ENCODE measurements around the gene PRKACB.
"Not testable (repeated sequence)": the region's sequence is repeated elsewhere in the genome, so short reads cannot be mapped to it uniquely, and the experiment has no call there.

PRKACB gene

DNA sequence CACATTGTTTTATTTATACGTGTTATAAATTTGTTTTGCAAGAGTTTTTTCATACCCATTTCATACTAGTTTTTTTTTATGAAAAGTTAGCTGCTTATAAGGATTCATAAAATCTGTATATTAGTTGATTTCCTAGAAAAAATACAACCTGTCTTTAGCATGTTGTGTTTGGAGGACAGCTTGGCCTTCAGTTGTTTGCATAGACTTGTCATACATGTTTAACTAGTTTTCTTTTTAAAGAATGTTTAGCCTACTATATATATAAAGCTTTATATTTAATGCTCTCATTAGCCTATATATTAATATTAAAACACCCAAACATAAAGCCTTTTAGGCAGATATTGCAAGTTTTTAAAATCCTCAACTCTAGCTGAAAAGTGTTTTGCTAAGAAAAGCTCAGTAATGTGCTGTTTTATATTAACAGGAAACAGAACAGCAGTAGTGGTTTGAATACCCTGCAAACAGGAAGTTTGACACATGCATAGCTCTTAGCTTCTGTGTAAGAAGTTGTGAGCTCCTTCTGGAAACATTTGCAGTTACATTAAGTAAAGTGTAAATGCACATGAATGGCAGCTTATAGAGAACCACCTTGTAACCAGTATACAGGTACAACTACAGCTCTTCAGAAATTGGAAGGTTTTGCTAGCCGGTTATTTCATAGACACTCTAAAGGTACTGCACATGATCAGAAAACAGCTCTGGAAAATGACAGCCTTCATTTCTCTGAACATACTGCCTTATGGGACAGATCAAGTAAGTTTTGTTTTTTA, at the start of gene PRKACB:
Gene PRKACB (plus strand): TSS at position 476 of the 770 bp plus-strand sequence. CDS start 91 bp downstream, at position 567.
- no peak for DNase-seq

DNA sequence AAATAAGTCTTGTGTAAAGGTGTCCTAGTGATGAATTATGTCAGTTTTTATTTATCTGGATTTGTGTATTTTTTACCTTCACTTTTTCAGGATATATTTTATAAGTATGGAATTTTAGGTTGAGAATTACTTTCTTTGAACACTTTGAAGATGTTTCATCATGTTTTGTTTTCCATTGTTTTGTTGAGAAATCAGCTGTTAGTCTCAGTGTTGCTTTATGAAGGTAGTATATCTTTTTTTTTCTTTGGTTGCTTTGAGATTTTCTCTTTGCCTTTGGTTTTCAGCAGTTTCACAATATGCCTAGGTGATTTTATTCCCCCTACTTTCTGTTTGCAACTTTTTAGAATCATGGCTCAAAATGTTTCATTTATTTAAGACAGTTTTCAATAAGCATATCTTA, 48.8 kb upstream of the PRKACB start:
- DNase-seq = no peak

DNA sequence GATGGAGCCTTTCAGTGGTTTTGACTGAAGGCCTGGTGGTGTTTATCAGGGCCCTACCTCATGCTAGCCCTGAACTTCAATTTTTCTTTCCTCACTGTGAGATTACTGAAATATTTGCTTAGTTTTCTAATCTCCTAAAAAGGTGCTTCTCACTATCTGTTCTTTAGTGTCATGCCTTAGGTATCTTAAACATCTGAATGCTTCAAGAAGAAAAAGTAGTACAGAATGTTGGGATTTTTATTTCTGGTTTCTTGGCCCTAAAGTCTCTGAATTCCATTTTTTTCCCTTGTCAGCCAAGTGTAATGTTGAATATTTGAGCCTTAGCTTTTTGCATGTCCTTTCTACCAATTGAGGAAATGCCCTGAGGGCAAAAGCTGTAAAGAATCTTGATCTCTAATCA, 47.9 kb upstream of the PRKACB start:
- DNase-seq = no peak

DNA sequence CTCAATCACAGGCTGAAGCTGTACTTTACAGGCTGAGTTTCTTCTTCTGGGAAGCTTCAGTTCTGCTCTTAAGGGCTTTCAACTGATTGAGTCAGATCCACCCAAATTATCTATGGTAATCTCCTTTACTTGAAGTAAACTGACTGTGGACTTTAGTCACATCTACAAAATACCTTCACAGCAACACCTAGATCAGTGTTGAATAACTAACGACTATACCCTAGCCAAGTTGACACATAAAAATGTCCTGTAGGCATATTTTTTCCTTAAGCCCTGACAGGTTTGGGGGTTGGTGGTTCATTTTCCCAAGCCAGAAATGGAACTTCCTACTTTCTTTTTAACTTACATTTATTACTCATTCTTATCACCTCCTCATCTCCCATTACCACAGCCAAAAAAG, 42.9 kb upstream of the PRKACB start:
- DNase-seq = no peak

DNA sequence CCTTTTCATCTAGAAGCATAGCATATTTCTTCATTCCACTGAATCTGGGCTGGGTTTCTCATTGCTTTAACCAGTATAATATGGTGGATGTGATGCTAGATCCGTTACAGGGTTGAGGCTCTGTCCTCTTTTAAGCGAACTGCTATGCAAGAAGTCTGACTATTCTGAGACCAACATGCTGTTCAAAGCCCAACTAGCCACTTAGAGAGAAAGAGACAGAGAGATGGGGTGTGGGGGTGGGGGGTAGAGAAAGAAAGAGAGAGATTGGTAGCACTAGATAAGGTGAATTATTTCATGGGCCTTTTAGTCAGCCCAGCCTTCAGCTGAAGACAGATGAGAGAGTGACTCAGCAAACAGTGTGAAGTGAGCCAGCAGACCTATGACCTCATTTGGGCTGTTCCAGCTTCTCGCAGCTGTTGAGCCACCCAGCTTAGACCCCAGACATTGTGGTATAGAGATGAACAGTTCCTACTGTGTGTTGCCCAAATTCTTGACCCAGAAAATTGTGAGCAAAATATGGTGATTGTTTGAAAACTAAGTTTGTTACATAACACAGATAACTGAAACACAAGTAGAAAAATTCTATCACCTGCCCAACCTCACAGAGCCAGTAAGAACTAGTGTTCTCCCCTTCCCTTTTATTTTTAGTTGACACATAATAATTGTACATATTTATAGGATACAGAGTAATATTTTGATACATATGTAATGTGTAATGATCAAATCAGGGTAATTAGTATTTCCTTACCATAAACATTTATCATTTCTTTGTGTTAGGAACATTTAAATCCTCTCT, 40.7 kb upstream of the PRKACB start:
- DNase-seq = no peak

DNA sequence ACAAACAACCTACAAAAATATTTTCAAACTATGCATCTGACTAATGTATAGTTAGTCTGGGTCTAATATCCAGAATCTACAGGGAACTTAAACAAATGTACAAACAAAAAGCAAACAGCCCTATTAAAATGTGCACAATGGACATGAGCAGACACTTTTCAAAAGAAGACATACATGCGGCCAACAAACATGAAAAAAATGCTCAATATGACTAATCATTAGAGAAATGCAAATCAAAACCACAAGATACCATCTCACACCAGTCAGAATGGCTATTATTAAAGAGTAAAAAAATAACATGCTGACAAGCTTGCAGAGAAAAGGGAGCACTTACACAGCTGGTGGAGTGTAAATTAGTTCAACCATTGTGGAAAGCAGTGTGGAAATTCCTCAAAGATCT, 36.5 kb upstream of the PRKACB start:
- not testable (repeated sequence) for DNase-seq

DNA sequence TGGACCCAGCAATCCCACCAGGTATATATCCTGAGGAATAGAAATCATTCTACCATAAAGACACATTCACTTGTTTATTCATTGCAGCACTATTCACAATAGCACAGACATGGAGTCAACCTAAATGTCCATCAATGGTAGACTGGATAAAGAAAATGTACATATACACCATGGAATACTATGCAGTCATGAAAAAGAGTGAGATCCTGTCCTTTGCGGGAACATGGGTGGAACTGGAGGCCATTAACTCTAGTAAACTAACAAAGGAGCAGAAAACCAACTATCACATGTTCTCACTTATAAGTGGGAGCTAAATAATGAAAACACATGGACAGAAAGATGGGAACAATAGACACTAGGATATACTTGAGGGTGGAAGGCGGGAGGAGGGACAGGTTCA, 36.1 kb upstream of the PRKACB start:
- DNase-seq = no peak

DNA sequence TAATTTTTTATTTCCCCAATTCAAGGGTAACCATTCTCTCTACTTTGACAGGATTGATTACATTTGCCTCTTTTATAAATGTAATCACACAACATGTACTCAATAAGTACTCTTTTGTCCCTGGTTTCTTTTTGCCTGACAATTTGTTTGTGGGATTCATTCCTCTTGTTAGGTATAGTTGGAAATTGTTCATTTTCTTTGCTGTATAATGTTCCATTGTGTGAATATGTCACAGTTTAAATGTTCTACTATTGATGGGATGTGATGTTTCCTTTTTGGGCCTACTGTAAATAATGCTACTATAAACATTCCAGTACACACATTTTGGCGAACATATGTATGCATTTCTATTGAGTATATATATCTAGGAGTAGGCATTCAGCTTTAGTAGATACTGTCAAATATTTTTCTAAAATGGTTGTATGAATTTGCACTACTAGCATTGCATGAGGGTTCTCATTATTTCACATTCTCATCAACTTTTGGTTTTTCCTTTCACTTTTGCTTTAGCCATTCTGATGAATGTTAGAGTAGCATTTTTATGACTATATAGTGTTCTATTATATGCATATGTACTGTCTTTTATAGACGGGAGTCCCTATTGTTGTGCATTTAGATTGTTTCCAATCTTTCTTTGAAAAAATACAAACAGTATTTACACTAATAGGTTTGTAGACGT, 35.0 kb upstream of the PRKACB start:
- DNase-seq = no peak

DNA sequence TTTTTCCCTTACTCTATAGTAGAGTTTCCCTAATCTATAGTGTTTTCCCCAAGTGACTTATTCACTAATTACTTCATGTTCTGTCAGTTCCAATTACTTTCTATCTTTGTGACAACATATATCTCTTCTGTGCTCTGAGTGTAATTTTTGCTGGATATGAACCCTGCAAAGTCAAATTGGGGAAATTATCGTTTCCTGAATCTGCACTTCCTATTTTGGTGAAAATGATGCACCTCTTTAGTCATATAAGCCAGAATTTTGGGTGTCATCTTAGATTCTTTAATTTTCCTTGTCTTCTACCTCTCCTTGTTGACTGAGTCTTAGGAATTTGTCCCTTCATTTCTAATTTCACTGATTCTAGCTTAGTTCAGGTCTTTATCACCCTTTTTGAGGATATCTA, 33.4 kb upstream of the PRKACB start:
- no peak for DNase-seq

DNA sequence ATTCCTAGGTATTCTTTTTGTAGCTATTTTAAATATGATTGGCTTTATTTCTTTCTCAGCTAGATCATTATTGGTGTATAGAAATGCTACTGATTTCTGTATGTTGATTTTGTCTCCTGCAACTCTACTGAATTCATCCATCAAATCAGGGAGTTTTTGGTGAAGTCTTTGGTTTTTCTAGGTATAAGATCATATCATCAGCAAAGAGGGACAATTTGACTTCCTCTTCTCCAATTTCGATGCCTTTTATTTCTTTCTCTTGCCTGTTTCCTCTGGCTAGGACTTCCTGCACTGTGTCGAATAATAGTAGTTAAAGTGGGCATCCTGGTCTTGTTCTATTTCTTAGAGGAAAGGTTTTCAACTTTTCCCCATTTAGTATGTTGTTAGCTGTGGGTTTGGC, 27.5 kb upstream of the PRKACB start:
- DNase-seq = no peak

DNA sequence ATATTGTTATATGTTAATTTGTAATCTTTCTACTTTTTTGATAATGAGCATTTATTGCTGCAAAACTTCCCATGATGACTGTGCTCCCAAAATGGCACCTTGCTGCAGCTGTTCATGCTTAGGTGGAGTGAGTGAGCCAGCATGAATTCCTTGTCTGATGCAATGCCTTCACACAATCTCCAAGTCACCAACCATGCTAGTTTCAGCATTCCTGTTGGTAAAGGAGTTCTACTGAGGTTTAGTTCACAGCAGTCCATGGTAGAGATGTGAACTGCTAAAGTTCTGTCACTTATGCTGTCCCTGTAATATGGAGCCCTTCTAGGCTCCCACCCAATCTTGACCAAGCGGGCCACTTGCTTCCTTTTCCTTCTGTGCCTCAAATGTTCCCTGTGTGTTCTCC, 26.2 kb upstream of the PRKACB start:
- no peak for DNase-seq

DNA sequence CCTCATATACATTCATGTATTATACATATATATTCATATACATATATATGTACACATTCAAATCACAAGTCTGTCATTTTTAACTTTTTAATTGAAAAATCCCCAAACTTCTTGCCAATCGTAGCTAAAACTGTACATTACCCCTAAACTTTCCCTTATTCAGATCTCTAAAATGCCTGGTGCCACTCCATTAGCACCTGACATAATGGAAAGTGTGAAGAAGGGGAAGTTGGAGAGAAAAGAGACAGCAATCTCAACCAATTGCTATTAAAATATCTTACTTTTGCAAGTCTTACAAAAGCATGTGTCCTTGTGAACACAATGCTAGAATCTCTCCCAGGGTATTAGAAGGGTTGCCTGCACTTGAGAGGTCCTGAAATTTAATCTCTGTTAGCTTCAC, 22.7 kb upstream of the PRKACB start:
- no peak for DNase-seq

DNA sequence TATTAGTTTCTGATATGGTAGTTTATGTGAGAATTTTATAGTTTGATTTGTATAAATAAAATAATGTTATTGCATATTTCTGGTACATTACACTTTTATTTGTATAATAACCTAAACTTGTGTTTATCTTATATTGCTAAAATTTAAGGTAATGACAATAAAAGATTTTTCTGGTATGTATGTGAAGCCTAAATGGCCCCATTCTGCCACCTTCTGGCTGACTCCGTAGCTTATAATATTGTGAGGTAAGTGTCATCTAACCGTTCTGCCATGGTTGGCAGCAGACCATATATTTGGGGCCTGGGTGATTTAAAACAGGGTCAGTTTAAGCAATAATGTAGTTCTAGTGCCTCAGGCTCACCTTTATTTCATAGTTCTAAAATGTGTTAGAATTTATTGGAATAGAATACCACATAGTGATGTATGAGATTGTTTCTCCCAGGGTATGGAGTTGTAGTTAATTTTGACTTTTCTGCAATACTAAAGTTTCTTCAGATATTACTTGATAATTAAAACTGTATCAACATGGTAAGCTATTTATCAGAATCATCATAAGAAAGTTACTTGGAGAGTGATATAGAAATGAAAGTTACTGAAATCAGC, 21.2 kb upstream of the PRKACB start:
- peak in 2 of 4 experiments; percentile 25 to 33 for DNase-seq

DNA sequence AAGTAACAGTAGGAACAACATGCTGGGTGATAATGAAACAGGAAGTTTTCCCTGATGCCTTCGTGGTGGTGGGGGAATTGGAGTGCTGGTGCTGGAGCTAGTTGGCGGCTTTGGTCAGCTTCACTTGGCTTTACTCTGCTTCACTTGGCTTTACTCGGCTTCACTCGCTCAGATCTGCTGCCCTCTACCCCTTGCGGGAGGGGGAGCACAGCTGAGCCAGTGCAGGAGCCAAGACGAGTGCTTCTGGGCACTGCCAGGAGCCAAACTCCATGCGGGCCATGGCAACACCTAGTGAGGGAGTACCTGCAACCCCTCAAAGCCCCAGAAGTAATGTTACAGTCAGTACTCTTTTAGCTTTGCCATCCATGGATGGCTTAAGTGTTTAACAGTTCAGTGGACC, 10.6 kb upstream of the PRKACB start:
- DNase-seq = no peak

DNA sequence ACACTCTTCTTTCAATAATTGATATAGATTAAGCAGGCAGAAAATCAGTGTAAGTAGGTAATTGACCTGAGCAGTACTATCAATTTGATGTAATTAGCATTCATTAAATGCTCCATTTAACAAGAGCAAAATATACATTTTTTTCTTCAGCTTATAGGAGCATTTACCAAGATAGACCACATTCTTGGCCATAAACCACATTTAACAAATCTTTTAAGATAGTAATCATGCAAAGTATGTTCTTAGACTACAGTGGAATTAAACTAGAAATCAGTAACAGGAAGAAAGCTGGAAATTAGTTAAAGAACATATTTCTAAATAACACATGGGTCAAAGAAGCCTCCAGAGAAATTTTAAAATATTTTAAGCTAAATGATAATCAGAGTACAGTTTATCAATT, 8.7 kb upstream of the PRKACB start:
- DNase-seq = no peak

DNA sequence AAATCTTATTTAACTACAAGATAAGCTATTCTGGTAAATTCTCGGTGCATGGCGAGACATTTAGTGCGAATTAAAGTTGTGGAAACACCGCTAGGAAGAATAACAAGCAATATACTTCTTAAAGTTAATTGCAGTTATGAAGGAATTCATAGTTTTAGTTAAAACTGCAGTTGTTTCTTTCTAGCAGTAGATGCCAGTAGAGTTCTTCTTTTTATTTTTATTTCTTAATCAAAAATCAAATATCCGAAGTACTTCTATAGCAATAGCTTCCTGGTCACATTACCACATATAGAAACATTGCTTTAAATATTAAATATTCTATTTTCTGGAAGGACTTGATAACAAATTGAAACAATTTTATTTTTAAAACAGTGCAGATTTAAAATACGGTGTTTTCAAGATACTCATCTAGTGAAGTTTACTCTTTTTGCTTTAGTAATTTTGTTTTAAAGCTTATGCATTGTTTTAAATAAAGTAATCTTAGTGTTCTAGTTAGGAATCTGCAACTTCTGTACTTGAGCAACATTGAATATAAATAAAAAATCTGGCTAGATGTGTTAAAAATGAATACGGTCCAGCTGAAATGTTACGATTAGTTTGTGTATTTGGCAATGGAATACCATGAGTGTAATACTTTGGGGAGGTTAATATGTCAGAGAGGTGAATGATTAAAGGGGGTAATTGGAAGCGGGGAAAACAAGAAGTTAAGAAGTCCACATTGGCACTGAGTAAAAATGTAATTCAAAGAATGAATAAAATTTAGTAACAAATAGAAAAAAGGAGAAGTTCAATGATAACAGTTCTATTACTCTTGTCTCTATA, 2.7 kb upstream of the PRKACB start:
- no peak for DNase-seq

DNA sequence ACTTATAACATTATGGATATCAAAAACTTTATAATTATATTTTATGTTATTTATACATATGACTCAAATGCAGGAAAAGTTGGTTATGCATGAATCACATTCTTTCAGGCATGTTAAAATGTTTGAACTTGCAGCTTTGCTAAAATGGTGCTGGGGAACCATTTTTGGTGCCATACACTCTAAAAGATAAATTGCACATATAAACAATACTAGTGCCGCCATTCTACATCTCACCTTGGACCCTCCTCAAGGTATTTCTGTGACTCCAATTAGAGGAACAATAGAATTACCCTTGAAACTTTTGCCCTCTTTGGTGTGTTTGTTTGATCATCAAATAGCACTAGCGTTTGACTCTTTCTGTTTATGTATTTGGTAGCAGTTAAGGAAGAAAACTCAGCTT, 997 bp downstream of the PRKACB start:
- DNase-seq = no peak

DNA sequence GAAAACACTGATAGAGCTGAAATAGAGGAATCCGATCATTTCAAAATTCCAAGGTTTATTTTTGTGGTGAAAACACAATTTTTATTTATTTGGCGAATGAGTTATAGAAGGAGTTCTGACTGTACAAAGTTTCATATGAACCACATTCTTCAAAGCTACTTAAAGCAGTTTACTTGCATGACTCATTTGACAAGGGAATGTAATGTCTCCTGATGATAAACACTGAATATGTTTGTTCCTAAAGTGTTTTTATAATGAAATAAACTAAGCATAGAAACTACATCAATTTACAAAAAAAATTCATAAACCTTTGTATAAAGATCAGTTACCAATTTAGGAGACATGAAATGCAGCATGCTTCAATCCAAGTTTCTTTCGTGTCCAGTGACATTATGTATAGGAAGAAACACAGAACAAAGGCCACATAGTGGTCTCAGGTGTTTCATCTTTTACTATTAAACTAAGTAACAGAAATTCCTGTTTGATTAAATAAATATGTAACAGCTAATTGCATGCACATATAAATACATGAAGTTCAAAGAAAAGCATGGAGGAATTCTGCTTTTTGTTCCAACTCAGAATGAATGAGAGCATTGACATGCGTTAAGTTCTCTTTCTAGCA, 2.5 kb downstream of the PRKACB start:
- no peak for DNase-seq

DNA sequence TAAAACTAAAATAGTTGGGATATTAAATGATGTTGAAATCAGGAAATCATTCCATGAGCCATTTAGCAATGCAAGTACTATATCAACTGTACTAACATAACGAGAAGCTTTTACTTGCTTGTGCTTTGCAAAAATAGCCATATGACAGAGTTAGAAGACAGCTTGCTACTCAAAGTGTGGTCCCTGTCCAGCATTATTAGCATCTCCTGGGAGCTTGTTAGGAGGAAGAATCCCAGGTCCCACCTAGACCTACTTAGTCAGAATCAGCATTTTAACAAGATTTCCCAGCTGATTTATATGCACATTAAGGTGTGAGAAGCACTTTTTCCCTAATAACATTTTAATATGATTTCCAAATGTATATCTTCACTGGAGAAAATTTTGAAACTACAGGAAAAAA, 4.7 kb downstream of the PRKACB start:
- no peak for DNase-seq

DNA sequence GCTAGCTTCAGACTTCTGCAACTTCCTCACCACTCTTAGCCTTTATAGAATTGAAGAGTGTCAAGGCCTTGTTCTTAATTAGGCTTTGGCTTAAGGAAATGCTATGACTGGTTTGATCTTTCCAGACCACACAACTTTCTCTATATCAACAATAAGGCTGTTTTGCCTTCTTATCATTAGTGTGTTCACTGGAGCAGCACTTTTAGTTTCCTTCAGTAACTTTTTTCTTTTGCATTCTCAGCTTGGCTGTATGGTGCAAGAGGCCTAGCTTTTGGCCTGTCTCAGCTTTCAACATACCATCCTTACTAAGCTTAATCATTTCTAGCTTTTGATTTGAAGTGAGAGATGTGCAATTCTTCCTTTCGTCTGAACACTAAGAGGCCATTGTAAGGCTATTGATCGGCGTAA, 8.6 kb downstream of the PRKACB start:
- DNase-seq = no peak

DNA sequence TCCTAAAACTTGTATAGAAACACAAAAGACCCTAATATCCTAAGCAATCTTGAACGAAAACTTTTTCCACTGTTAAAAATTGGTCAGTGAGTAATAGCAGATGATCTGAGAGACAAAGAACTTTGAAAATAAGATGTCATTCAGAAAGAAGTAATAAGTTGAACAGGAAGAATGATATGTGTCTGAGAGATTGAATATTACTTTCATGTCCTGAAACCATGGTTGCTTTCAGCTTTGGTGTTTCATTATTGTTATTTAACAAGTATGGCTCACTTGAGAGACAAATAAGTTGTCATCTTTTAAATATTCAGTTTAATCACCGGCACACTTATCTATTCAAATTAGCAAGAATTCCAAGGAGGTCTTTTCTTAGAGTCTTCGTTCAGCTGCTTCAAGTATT, 11.4 kb downstream of the PRKACB start:
- no peak for DNase-seq

DNA sequence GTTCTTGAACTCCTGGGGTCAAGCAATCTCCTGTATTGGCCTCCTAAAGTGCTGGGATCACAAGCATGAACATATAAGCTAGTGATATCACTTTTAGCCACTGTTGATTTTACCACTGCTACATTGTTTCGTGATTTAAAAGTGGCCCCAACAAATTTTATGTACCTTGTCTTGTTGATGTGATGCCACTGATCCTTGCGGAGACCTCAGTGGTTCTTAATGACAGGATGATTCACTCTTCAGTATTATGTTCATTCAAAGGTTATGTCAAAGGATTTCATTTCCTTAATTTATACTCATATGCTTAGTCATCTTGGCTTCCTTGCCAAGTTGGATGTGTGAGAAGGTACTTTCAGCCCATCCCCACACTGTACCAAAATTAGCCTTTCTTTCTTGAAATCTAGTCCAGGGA, 12.1 kb downstream of the PRKACB start:
- no peak for DNase-seq

Measured in activated naive CD4-positive, alpha-beta T cell (primary cell).